Measurements from ENCODE around the gene SULT1A3. TPM values are rescaled to one million over a fixed set of nuclear protein-coding genes. Genes with fewer than 3 reads are reported as not detected.
"Not testable (repeated sequence)": the region's sequence is repeated elsewhere in the genome, so short reads cannot be mapped to it uniquely, and the experiment has no call there.

The SULT1A3 gene
- total RNA-seq, 2 experiments from 2014 or later, result 3.8 to 31.7 TPM

- POLR2A ChIA-PET; BruUV-seq (replicated peaks); H3K4me2 ChIP-seq (ENCODE audit: low read length); DNase-seq (ENCODE audit: low spot score); H4K20me1 ChIP-seq (ENCODE audit: insufficient read depth, low read length); intact Hi-C loops (cut with micrococcal nuclease; ENCODE audit: unreplicated experiment); H3K27ac ChIP-seq (ENCODE audit: low read depth, low read length, poor library complexity, severe bottlenecking); H2AFZ ChIP-seq (ENCODE audit: low read length); H3K4me3 ChIP-seq (ENCODE audit: low read depth, low read length, poor library complexity, severe bottlenecking); H3K9me2 ChIP-seq (ENCODE audit: insufficient read depth, low read length); CTCF ChIA-PET (ENCODE audit: unreplicated experiment); H3K9me3 ChIP-seq (ENCODE audit: low read length); H3K4me1 ChIP-seq (ENCODE audit: insufficient read depth, low read length, poor library complexity, severe bottlenecking); H3K36me3 ChIP-seq (ENCODE audit: insufficient read depth, low read length); H3K79me2 ChIP-seq (ENCODE audit: insufficient read depth, low read depth, low read length): not testable (repeated sequence)
Observed at GRCh38 chr16:30211414-30211813, 12.4 kb downstream of the SULT1A3 start.

GRCh38 chr16:30217082-30217481 is 18.0 kb downstream of the SULT1A3 start:
- H3K4me1 ChIP-seq (ENCODE audit: insufficient read depth, low read length, poor library complexity, severe bottlenecking); H3K36me3 ChIP-seq (ENCODE audit: insufficient read depth, low read length); H3K79me2 ChIP-seq (ENCODE audit: insufficient read depth, low read depth, low read length); BruUV-seq (replicated peaks); H3K27ac ChIP-seq (ENCODE audit: low read depth, low read length, poor library complexity, severe bottlenecking); H3K4me3 ChIP-seq (ENCODE audit: low read depth, low read length, poor library complexity, severe bottlenecking); H2AFZ ChIP-seq (ENCODE audit: low read length); DNase-seq (ENCODE audit: low spot score); intact Hi-C loops (cut with micrococcal nuclease; ENCODE audit: unreplicated experiment); H3K9me2 ChIP-seq (ENCODE audit: insufficient read depth, low read length); H3K9me3 ChIP-seq (ENCODE audit: low read length); H4K20me1 ChIP-seq (ENCODE audit: insufficient read depth, low read length); POLR2A ChIA-PET; H3K4me2 ChIP-seq (ENCODE audit: low read length); CTCF ChIA-PET (ENCODE audit: unreplicated experiment): not testable (repeated sequence)

GRCh38 chr16:30248379-30248778 is 49.3 kb downstream of the SULT1A3 start, which contains the start of gene NPIPB13:
Gene NPIPB13, minus strand, starts transcription at chr16:30248479. Its CDS starts 2,906 bp downstream, at chr16:30245573.
- DNase-seq (ENCODE audit: low spot score); H3K27ac ChIP-seq (ENCODE audit: low read depth, low read length, poor library complexity, severe bottlenecking); H4K20me1 ChIP-seq (ENCODE audit: insufficient read depth, low read length); H3K36me3 ChIP-seq (ENCODE audit: insufficient read depth, low read length); intact Hi-C loops (cut with micrococcal nuclease; ENCODE audit: unreplicated experiment); POLR2A ChIA-PET; CTCF ChIA-PET (ENCODE audit: unreplicated experiment); H3K4me3 ChIP-seq (ENCODE audit: low read depth, low read length, poor library complexity, severe bottlenecking); H3K9me3 ChIP-seq (ENCODE audit: low read length); BruUV-seq (replicated peaks); H3K9me2 ChIP-seq (ENCODE audit: insufficient read depth, low read length); H3K4me1 ChIP-seq (ENCODE audit: insufficient read depth, low read length, poor library complexity, severe bottlenecking); H3K79me2 ChIP-seq (ENCODE audit: insufficient read depth, low read depth, low read length); H2AFZ ChIP-seq (ENCODE audit: low read length); H3K4me2 ChIP-seq (ENCODE audit: low read length): not testable (repeated sequence)

Small RNA genes lying within 50 kb of the gene (small RNA-seq; reads per million reads assigned to genes)
- not detected for gene AC106782.4

Other genes starting within 250 kb of the SULT1A3 start
- gene TMEM219, start 237.2 kb upstream of the SULT1A3 start, total RNA-seq (2014; rRNA removed; shearing (Covaris generic)), result 75.7 and 94.1 TPM in 2 replicates
- 82.9 and 88.6 TPM in 2 replicates for gene TMEM219, start 237.2 kb upstream of the SULT1A3 start, total RNA-seq (2022)
- gene TAOK2, start 225.4 kb upstream of the SULT1A3 start, total RNA-seq (2014; rRNA removed; shearing (Covaris generic)), result 31.7 and 33.3 TPM in 2 replicates
- 45.0 and 46.8 TPM in 2 replicates for gene TAOK2, start 225.4 kb upstream of the SULT1A3 start, total RNA-seq (2022)
- gene HIRIP3, start 203.6 kb upstream of the SULT1A3 start, total RNA-seq (2014; rRNA removed; shearing (Covaris generic)), result 54.4 and 60.4 TPM in 2 replicates
- 43.2 and 52.3 TPM in 2 replicates for gene HIRIP3, start 203.6 kb upstream of the SULT1A3 start, total RNA-seq (2022)
- 88.0 and 94.7 TPM in 2 replicates for gene INO80E, start 203.0 kb upstream of the SULT1A3 start, total RNA-seq (2014; rRNA removed; shearing (Covaris generic))
- gene INO80E, start 203.0 kb upstream of the SULT1A3 start, total RNA-seq (2022), result 129 and 140 TPM in 2 replicates
- not detected in 2 replicates for gene DOC2A, start 188.2 kb upstream of the SULT1A3 start, total RNA-seq (2014; rRNA removed; shearing (Covaris generic))
- 0.31 and 0.91 TPM in 2 replicates for gene DOC2A, start 188.2 kb upstream of the SULT1A3 start, total RNA-seq (2022)
- not detected in 2 replicates for gene C16orf92, start 176.1 kb upstream of the SULT1A3 start, total RNA-seq (2014; rRNA removed; shearing (Covaris generic))
- not detected in 2 replicates for gene C16orf92, start 176.1 kb upstream of the SULT1A3 start, total RNA-seq (2022)
- gene TLCD3B, start 168.0 kb upstream of the SULT1A3 start, total RNA-seq (2014; rRNA removed; shearing (Covaris generic)), result 2.6 and 4.3 TPM in 2 replicates
- gene TLCD3B, start 168.0 kb upstream of the SULT1A3 start, total RNA-seq (2022), result 17.6 and 21.3 TPM in 2 replicates
- gene ALDOA, start 133.5 kb upstream of the SULT1A3 start, total RNA-seq (2014; rRNA removed; shearing (Covaris generic)), result 646 and 809 TPM in 2 replicates
- 811 and 1,029 TPM in 2 replicates for gene ALDOA, start 133.5 kb upstream of the SULT1A3 start, total RNA-seq (2022)
- 137 and 144 TPM in 2 replicates for gene PPP4C, start 123.3 kb upstream of the SULT1A3 start, total RNA-seq (2014; rRNA removed; shearing (Covaris generic))
- 124 and 130 TPM in 2 replicates for gene PPP4C, start 123.3 kb upstream of the SULT1A3 start, total RNA-seq (2022)
- gene TBX6, start 107.3 kb upstream of the SULT1A3 start, total RNA-seq (2014; rRNA removed; shearing (Covaris generic)), result 0.77 and 1.4 TPM in 2 replicates
- gene TBX6, start 107.3 kb upstream of the SULT1A3 start, total RNA-seq (2022), result 3.7 and 4.5 TPM in 2 replicates
- 17.5 and 18.6 TPM in 2 replicates for gene YPEL3, start 103.0 kb upstream of the SULT1A3 start, total RNA-seq (2014; rRNA removed; shearing (Covaris generic))
- 34.5 and 50.6 TPM in 2 replicates for gene YPEL3, start 103.0 kb upstream of the SULT1A3 start, total RNA-seq (2022)
- gene GDPD3, start 85.7 kb upstream of the SULT1A3 start, total RNA-seq (2014; rRNA removed; shearing (Covaris generic)), result 1.8 and 2.0 TPM in 2 replicates
- 5.0 and 5.2 TPM in 2 replicates for gene GDPD3, start 85.7 kb upstream of the SULT1A3 start, total RNA-seq (2022)
- gene MAPK3, start 76.0 kb upstream of the SULT1A3 start, total RNA-seq (2014; rRNA removed; shearing (Covaris generic)), result 9.9 and 25.3 TPM in 2 replicates
- 30.1 and 34.6 TPM in 2 replicates for gene MAPK3, start 76.0 kb upstream of the SULT1A3 start, total RNA-seq (2022)
- gene CORO1A, start 15.7 kb upstream of the SULT1A3 start, total RNA-seq (2014; rRNA removed; shearing (Covaris generic)), result 351 and 394 TPM in 2 replicates
- 524 and 567 TPM in 2 replicates for gene CORO1A, start 15.7 kb upstream of the SULT1A3 start, total RNA-seq (2022)
- gene BOLA2B, start 5.6 kb upstream of the SULT1A3 start, total RNA-seq (2014; rRNA removed; shearing (Covaris generic)), result 73.1 and 119 TPM in 2 replicates
- 169 and 179 TPM in 2 replicates for gene BOLA2B, start 5.6 kb upstream of the SULT1A3 start, total RNA-seq (2022)
- 83.7 and 84.1 TPM in 2 replicates for gene SLX1A, start 5.4 kb upstream of the SULT1A3 start, total RNA-seq (2014; rRNA removed; shearing (Covaris generic))
- gene SLX1A, start 5.4 kb upstream of the SULT1A3 start, total RNA-seq (2022), result 55.7 and 81.9 TPM in 2 replicates
- 2.9 and 10.2 TPM in 2 replicates for gene NPIPB13, start 49.2 kb downstream of the SULT1A3 start, total RNA-seq (2014; rRNA removed; shearing (Covaris generic))
- gene NPIPB13, start 49.2 kb downstream of the SULT1A3 start, total RNA-seq (2022), result 50.5 and 51.4 TPM in 2 replicates
- gene CD2BP2, start 156.1 kb downstream of the SULT1A3 start, total RNA-seq (2014; rRNA removed; shearing (Covaris generic)), result 69.2 and 94.7 TPM in 2 replicates
- gene CD2BP2, start 156.1 kb downstream of the SULT1A3 start, total RNA-seq (2022), result 87.8 and 111 TPM in 2 replicates
- gene TBC1D10B, start 171.2 kb downstream of the SULT1A3 start, total RNA-seq (2014; rRNA removed; shearing (Covaris generic)), result 38.6 and 44.9 TPM in 2 replicates
- gene TBC1D10B, start 171.2 kb downstream of the SULT1A3 start, total RNA-seq (2022), result 74.8 and 78.6 TPM in 2 replicates
- gene MYL11, start 175.5 kb downstream of the SULT1A3 start, total RNA-seq (2014; rRNA removed; shearing (Covaris generic)), result 3.2 and 3.3 TPM in 2 replicates
- gene MYL11, start 175.5 kb downstream of the SULT1A3 start, total RNA-seq (2022), result 1.7 and 3.9 TPM in 2 replicates
- 126 and 133 TPM in 2 replicates for gene SEPTIN1, start 183.3 kb downstream of the SULT1A3 start, total RNA-seq (2014; rRNA removed; shearing (Covaris generic))
- gene SEPTIN1, start 183.3 kb downstream of the SULT1A3 start, total RNA-seq (2022), result 171 and 181 TPM in 2 replicates
- gene ZNF48, start 196.2 kb downstream of the SULT1A3 start, total RNA-seq (2014; rRNA removed; shearing (Covaris generic)), result 15.7 and 18.8 TPM in 2 replicates
- 16.4 and 17.3 TPM in 2 replicates for gene ZNF48, start 196.2 kb downstream of the SULT1A3 start, total RNA-seq (2022)
- 6.4 and 11.3 TPM in 2 replicates for gene ZNF771, start 208.4 kb downstream of the SULT1A3 start, total RNA-seq (2014; rRNA removed; shearing (Covaris generic))
- 9.2 and 10.8 TPM in 2 replicates for gene ZNF771, start 208.4 kb downstream of the SULT1A3 start, total RNA-seq (2022)
- 90.2 and 92.5 TPM in 2 replicates for gene DCTPP1, start 230.8 kb downstream of the SULT1A3 start, total RNA-seq (2014; rRNA removed; shearing (Covaris generic))
- 80.0 and 93.8 TPM in 2 replicates for gene DCTPP1, start 230.8 kb downstream of the SULT1A3 start, total RNA-seq (2022)
- 14.4 and 15.3 TPM in 2 replicates for gene SEPHS2, start 246.6 kb downstream of the SULT1A3 start, total RNA-seq (2014; rRNA removed; shearing (Covaris generic))
- gene SEPHS2, start 246.6 kb downstream of the SULT1A3 start, total RNA-seq (2022), result 59.6 and 64.2 TPM in 2 replicates